ENCODE results near the gene NPC1. TPM values are rescaled to one million over a fixed set of nuclear protein-coding genes. Genes with fewer than 3 reads are reported as not detected.

The NPC1 gene
- total RNA-seq, 4 donors from 2014 or later, result 48.0 to 81.8 (median 58.8) TPM

GRCh38 chr18:23499291-23499781 lies 87.0 kb downstream of the NPC1 start:
- no peak for TF ChIP-seq CTCF (IDR thresholded peaks at IDR 0.05; ENCODE audit: low read depth)

GRCh38 chr18:23498877-23499276 lies 87.4 kb downstream of the NPC1 start:
- no peak for TF ChIP-seq CTCF (IDR thresholded peaks at IDR 0.05; ENCODE audit: low read depth)

GRCh38 chr18:23498117-23498516 lies 88.2 kb downstream of the NPC1 start:
- no peak for TF ChIP-seq CTCF (IDR thresholded peaks at IDR 0.05; ENCODE audit: low read depth)

- no peak for TF ChIP-seq CTCF (IDR thresholded peaks at IDR 0.05; ENCODE audit: low read depth)
These were observed 90.4 kb downstream of the NPC1 start for GRCh38 chr18:23495723-23496440.

- no peak for TF ChIP-seq CTCF (IDR thresholded peaks at IDR 0.05; ENCODE audit: low read depth)
These were observed 91.3 kb downstream of the NPC1 start for GRCh38 chr18:23494992-23495391.

- no peak for TF ChIP-seq CTCF (IDR thresholded peaks at IDR 0.05; ENCODE audit: low read depth)
These were observed 92.7 kb downstream of the NPC1 start for GRCh38 chr18:23493654-23494053.

GRCh38 chr18:23487738-23488570 lies 98.4 kb downstream of the NPC1 start:
- TF ChIP-seq CTCF (IDR thresholded peaks at IDR 0.05; ENCODE audit: low read depth), result no peak

Measured in subcutaneous adipose tissue (tissue), 4 donors.